ENCODE measurements around the gene PFDN4. TPM values are rescaled to one million over a fixed set of nuclear protein-coding genes. Genes with fewer than 3 reads are reported as not detected.

Gene PFDN4
- total RNA-seq, 4 donors from 2014 or later: 4.6 to 73.5 (median 28.5) TPM

- Histone ChIP-seq H3K27me3 (peaks cover 70% of the 10 kb centered on the region), H3K4me3 (no peak overlapping the region), H3K36me3 (no peaks in the 10 kb centered on the region), H3K4me1 (peaks cover 5 to 7% (median 6%) of the 10 kb centered on the region in 4 donors), H3K9me3 (no peaks in the 10 kb centered on the region), H3K27ac (no peak overlapping the region)
- WGBS, 2 donors (ENCODE audit: low coverage in 1 of 2): 59 to 61% methylated on average over 9 to 11 of the region's 11 CpGs
- no peak for DNase-seq
- TF ChIP-seq POLR2AphosphoS5 (IDR thresholded peaks at IDR 0.05) (no peak), POLR2A (IDR thresholded peaks at IDR 0.05) (no peak), EP300 (IDR thresholded peaks at IDR 0.05; ENCODE audit: low read depth) (no peak)
- TF ChIP-seq, protein P1, sequence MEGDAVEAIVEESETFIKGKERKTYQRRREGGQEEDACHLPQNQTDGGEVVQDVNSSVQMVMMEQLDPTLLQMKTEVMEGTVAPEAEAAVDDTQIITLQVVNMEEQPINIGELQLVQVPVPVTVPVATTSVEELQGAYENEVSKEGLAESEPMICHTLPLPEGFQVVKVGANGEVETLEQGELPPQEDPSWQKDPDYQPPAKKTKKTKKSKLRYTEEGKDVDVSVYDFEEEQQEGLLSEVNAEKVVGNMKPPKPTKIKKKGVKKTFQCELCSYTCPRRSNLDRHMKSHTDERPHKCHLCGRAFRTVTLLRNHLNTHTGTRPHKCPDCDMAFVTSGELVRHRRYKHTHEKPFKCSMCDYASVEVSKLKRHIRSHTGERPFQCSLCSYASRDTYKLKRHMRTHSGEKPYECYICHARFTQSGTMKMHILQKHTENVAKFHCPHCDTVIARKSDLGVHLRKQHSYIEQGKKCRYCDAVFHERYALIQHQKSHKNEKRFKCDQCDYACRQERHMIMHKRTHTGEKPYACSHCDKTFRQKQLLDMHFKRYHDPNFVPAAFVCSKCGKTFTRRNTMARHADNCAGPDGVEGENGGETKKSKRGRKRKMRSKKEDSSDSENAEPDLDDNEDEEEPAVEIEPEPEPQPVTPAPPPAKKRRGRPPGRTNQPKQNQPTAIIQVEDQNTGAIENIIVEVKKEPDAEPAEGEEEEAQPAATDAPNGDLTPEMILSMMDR (IDR thresholded peaks at IDR 0.05): no peak
- in situ Hi-C loops (cut with MboI; ENCODE audit: low pct_ligation_motif_present in 1 of 4, low pct_unique_long_range_greater_than_20kb in 1 of 4, low sequenced_read_pairs in 3 of 4) (no loop called here), intact Hi-C loops (cut with DNase I; ENCODE audit: low total_unique reads) (no loop called here)
Observed at GRCh38 chr20:54167909-54168872, 39.7 kb upstream of the PFDN4 start.

GRCh38 chr20:54168961-54169862, 38.7 kb upstream of the PFDN4 start:
- no peak for DNase-seq
- H3K4me1 ChIP-seq: peaks cover 5 to 18% (median 14%) of the 10 kb centered on the region in 4 donors
- intact Hi-C loops (cut with DNase I; ENCODE audit: low total_unique reads): no loop called here
- no peak for TF ChIP-seq POLR2AphosphoS5 (IDR thresholded peaks at IDR 0.05)
- 50 to 55% methylated on average over 11 to 14 of the region's 14 CpGs for WGBS, 2 donors (ENCODE audit: low coverage in 1 of 2)
- H3K9me3 ChIP-seq: no peaks in the 10 kb centered on the region
- no peak overlapping the region for H3K4me3 ChIP-seq
- no peaks in the 10 kb centered on the region for H3K36me3 ChIP-seq
- in situ Hi-C loops (cut with MboI; ENCODE audit: low pct_ligation_motif_present in 1 of 4, low pct_unique_long_range_greater_than_20kb in 1 of 4, low sequenced_read_pairs in 3 of 4): no loop called here
- no peak overlapping the region for H3K27ac ChIP-seq
- H3K27me3 ChIP-seq: peaks cover 76% of the 10 kb centered on the region

DNA sequence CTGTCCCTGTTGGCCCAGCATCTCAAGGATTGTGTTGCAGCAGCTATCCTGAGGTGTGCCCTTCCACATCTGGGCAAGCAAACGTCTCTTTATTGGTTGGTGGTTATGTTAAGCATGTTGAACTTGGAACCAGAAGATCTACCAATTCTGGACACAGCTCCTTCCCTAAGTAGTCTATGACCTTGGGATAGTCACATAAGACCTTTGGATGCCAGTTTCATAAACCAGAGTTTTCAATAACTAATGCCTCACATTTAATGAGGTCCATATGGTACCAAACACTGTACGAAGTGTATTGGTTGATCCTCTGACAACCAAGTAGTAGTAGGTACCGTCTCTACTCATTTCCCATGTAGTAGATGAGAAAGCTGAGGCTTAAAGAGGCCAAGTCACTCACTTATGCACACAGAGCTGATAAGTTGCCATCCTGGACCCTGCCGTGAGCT, 37.8 kb upstream of the PFDN4 start:
- in situ Hi-C loops (cut with MboI; ENCODE audit: low pct_ligation_motif_present in 1 of 4, low pct_unique_long_range_greater_than_20kb in 1 of 4, low sequenced_read_pairs in 3 of 4): no loop called here
- Histone ChIP-seq H3K4me3 (no peak overlapping the region), H3K36me3 (no peaks in the 10 kb centered on the region), H3K27ac (no peak overlapping the region), H3K27me3 (peaks cover 83% of the 10 kb centered on the region), H3K9me3 (no peaks in the 10 kb centered on the region), H3K4me1 (peaks cover 5 to 26% (median 17%) of the 10 kb centered on the region in 4 donors)
- TF ChIP-seq POLR2A (IDR thresholded peaks at IDR 0.05) (no peak), POLR2AphosphoS5 (IDR thresholded peaks at IDR 0.05) (no peak), EP300 (IDR thresholded peaks at IDR 0.05; ENCODE audit: low read depth) (no peak)
- TF ChIP-seq, protein P1 (IDR thresholded peaks at IDR 0.05): no peak
- intact Hi-C loops (cut with DNase I; ENCODE audit: low total_unique reads): no loop called here
- WGBS, 2 donors (ENCODE audit: low coverage in 1 of 2): 75 to 83% methylated on average over 1 to 4 of the region's 4 CpGs
- DNase-seq: no peak

GRCh38 chr20:54170963-54171362, 36.9 kb upstream of the PFDN4 start:
- intact Hi-C loops (cut with DNase I; ENCODE audit: low total_unique reads): no loop called here
- DNase-seq: no peak
- no peak overlapping the region for H3K27ac ChIP-seq
- TF ChIP-seq POLR2A (IDR thresholded peaks at IDR 0.05) (no peak), POLR2AphosphoS5 (IDR thresholded peaks at IDR 0.05) (no peak), EP300 (IDR thresholded peaks at IDR 0.05; ENCODE audit: low read depth) (no peak)
- TF ChIP-seq, protein P1 (IDR thresholded peaks at IDR 0.05): no peak
- no peaks in the 10 kb centered on the region for H3K36me3 ChIP-seq
- 50 to 56% methylated on average over 2 to 3 of the region's 3 CpGs for WGBS, 2 donors (ENCODE audit: low coverage in 1 of 2)
- H3K4me3 ChIP-seq: no peak overlapping the region
- peaks cover 93% of the 10 kb centered on the region for H3K27me3 ChIP-seq
- H3K4me1 ChIP-seq: peaks cover 5 to 26% (median 17%) of the 10 kb centered on the region in 4 donors
- no peaks in the 10 kb centered on the region for H3K9me3 ChIP-seq
- in situ Hi-C loops (cut with MboI; ENCODE audit: low pct_ligation_motif_present in 1 of 4, low pct_unique_long_range_greater_than_20kb in 1 of 4, low sequenced_read_pairs in 3 of 4): no loop called here

All from transverse colon (tissue), 4 donors.